ENCODE data around the gene CDCA5. TPM values are rescaled to one million over a fixed set of nuclear protein-coding genes. Genes with fewer than 3 reads are reported as not detected.

Gene CDCA5
- total and polyA plus RNA-seq, 2 of the 4 experiments (the other 2 are of a cell fraction), result 9.1 to 14.0 TPM

DNA sequence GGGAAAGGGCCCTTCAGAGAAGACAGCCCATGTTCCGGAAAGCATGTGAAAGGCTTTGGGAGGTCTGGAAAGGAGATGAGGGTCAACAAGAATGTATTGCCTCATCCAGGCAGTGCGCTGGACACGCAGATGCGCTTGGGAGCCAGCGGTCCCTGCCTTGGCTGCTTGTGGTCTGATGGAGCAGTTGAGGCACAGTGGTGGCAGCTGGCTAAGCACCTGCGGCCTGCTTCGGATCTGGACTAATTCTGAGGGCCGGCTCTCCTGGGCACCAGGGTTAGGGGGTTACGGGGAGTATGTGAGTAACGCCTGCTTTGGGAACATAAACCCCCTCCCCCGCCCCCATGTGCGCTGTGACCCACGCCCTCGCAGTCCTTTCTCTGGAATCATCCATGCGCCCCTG, 23.2 kb upstream of the CDCA5 start:
- dilution Hi-C loops (cut with HindIII; ENCODE audit: low sequenced_read_pairs, unreplicated experiment), result no loop called here
- Histone ChIP-seq H4K5ac (ENCODE audit: low read depth, low read length) (no peak overlapping the region), H2BK120ac (ENCODE audit: low read depth, low read length) (no peak overlapping the region), H3K56ac (ENCODE audit: extremely low read depth, insufficient read depth, low read length) (no peak overlapping the region), H2AK5ac (ENCODE audit: low read depth, low read length) (no peak overlapping the region), H2AK9ac (replicated peaks; ENCODE audit: low read depth, low read length, poor library complexity) (no peak overlapping the region), H3K18ac (ENCODE audit: low read depth, low read length) (no peak overlapping the region), H3K79me1 (ENCODE audit: low read depth in 1 of 2, low read length in 2 of 2) (peaks cover 12 to 41% of the 10 kb centered on the region in 2 experiments), H3K23ac (ENCODE audit: low read depth, low read length) (no peak overlapping the region), H3K36me3 (ENCODE audit: control insufficient read depth, insufficient read depth, low read length) (peaks cover 11% of the 10 kb centered on the region), H2BK20ac (ENCODE audit: low read depth, low read length) (no peak overlapping the region), H4K20me1 (ENCODE audit: insufficient read depth, low read length) (peaks cover 11% of the 10 kb centered on the region; the same call in 1 of the 2 replicates), H3K9ac (ENCODE audit: low read depth, low read length) (no peak overlapping the region), H4K8ac (ENCODE audit: low read depth in 2 of 2, low read length in 2 of 2) (no peak overlapping the region), H3K9me3 (ENCODE audit: control insufficient read depth, insufficient read depth, low read length) (no peaks in the 10 kb centered on the region), H3K14ac (replicated peaks; ENCODE audit: low read depth, low read length) (no peak overlapping the region), H3K4me1 (ENCODE audit: control insufficient read depth, insufficient read depth, low read length) (peaks cover 9% of the 10 kb centered on the region), H2BK15ac (ENCODE audit: low read depth, low read length) (no peak overlapping the region), H3K9me1 (ENCODE audit: insufficient read depth, low read length) (peaks cover 9% of the 10 kb centered on the region), H4K91ac (ENCODE audit: insufficient read depth, low read depth, low read length) (no peak overlapping the region), H2BK5ac (ENCODE audit: low read depth, low read length, poor library complexity, severe bottlenecking) (no peak overlapping the region), H3K27me3 (ENCODE audit: control insufficient read depth, insufficient read depth, low read length) (no peaks in the 10 kb centered on the region), H3K4me3 (ENCODE audit: insufficient read depth, low read depth, low read length) (no peak overlapping the region), H2AFZ (replicated peaks; ENCODE audit: low read length, poor library complexity) (no peak overlapping the region), H3K4me2 (ENCODE audit: low read depth, low read length) (no peak overlapping the region), H3K4ac (ENCODE audit: low read depth, low read length) (no peak overlapping the region), H3K27ac (ENCODE audit: insufficient read depth, low read length) (no peak overlapping the region)
- 100% methylated on average over 2 of the region's 15 CpGs; no CpG with 5 or more reads in 1 of the 2 experiments for WGBS, 2 experiments (ENCODE audit: extremely low coverage in 2 of 2, insufficient read length in 1 of 2)
- BruUV-seq (replicated peaks), result no TSS peak
- ATAC-seq (ENCODE audit: low read depth), result no peak
- ChIA-PET CTCF (no interaction called here), POLR2A (ENCODE audit: unreplicated experiment) (no interaction called here)
- TF ChIP-seq CHD1 (IDR thresholded peaks at IDR 0.05; ENCODE audit: low read depth, low read length) (no peak), NFE2L2 (IDR thresholded peaks at IDR 0.05; ENCODE audit: low read depth, low read length) (no peak), RAD21 (IDR thresholded peaks at IDR 0.05; ENCODE audit: low read length) (no peak), POLR2A (IDR thresholded peaks at IDR 0.05; ENCODE audit: low read depth, low read length) (no peak), CEBPB (IDR thresholded peaks at IDR 0.05; ENCODE audit: low read depth, low read length) (no peak), SMC3 (IDR thresholded peaks at IDR 0.05; ENCODE audit: low read depth, low read length) (no peak)
- TF ChIP-seq, protein P1, sequence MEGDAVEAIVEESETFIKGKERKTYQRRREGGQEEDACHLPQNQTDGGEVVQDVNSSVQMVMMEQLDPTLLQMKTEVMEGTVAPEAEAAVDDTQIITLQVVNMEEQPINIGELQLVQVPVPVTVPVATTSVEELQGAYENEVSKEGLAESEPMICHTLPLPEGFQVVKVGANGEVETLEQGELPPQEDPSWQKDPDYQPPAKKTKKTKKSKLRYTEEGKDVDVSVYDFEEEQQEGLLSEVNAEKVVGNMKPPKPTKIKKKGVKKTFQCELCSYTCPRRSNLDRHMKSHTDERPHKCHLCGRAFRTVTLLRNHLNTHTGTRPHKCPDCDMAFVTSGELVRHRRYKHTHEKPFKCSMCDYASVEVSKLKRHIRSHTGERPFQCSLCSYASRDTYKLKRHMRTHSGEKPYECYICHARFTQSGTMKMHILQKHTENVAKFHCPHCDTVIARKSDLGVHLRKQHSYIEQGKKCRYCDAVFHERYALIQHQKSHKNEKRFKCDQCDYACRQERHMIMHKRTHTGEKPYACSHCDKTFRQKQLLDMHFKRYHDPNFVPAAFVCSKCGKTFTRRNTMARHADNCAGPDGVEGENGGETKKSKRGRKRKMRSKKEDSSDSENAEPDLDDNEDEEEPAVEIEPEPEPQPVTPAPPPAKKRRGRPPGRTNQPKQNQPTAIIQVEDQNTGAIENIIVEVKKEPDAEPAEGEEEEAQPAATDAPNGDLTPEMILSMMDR (conservative IDR thresholded peaks at IDR 0.05; ENCODE audit: low read depth, low read length), result no peak
- TF ChIP-seq, protein P2, sequence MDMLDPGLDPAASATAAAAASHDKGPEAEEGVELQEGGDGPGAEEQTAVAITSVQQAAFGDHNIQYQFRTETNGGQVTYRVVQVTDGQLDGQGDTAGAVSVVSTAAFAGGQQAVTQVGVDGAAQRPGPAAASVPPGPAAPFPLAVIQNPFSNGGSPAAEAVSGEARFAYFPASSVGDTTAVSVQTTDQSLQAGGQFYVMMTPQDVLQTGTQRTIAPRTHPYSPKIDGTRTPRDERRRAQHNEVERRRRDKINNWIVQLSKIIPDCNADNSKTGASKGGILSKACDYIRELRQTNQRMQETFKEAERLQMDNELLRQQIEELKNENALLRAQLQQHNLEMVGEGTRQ (IDR thresholded peaks at IDR 0.05; ENCODE audit: low read depth, low read length), result no peak
- DNase-seq, result no peak
- in situ Hi-C loops (cut with MboI; ENCODE audit: low sequenced_read_pairs), result no loop called here
- intact Hi-C loops (cut with micrococcal nuclease), result no loop called here
